ENCODE measurements around the gene WSCD2.

The WSCD2 gene

DNA sequence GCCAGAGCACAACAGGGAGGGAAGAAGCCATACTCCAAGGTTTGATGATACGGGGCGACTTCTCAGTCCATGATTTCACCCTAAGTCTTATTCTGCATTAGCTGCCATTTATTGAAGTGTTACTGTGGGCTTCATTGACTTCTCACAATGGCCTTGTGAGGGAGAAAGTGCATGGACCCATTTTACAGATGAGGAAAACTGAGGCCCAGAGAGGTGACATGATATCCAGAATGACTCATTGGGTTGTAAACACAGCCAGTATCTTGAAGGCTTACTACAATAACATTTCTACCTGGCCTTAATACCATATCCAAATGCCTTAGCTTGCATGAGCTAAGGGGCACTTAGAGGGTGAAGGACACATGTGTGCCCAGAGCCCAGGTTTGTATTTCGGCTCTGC lies 109.4 kb downstream of the WSCD2 start:
- no peak overlapping the region for H3K18ac ChIP-seq (ENCODE audit: low read length)
- no peaks in the 10 kb centered on the region for H3K36me3 ChIP-seq (ENCODE audit: control insufficient read depth, insufficient read depth, low read length)
- no peak overlapping the region for H3K23ac ChIP-seq (ENCODE audit: low read length)
- no peaks in the 10 kb centered on the region for H3K79me2 ChIP-seq (ENCODE audit: control insufficient read depth, insufficient read depth, low read length)
- no peak overlapping the region for H3K56ac ChIP-seq (ENCODE audit: low read length)
- no peak overlapping the region for H3K4me2 ChIP-seq (ENCODE audit: low read length)
- H2BK5ac ChIP-seq (ENCODE audit: low read length) = no peak overlapping the region
- no CpG with 5 or more reads among the region's 3 CpGs for WGBS (ENCODE audit: extremely low coverage, insufficient coverage, low lambda C conversion rate)
- no peak overlapping the region for H2AK5ac ChIP-seq (ENCODE audit: low read length)
- H4K5ac ChIP-seq (ENCODE audit: low read length) = no peak overlapping the region
- no peak for DNase-seq
- no peak overlapping the region for H3K9ac ChIP-seq (ENCODE audit: low read length)
- no peak overlapping the region for H3K4ac ChIP-seq (ENCODE audit: low read depth, low read length)
- peaks cover 6% of the 10 kb centered on the region for H3K4me1 ChIP-seq (ENCODE audit: control insufficient read depth, low read depth, low read length)
- H4K8ac ChIP-seq (ENCODE audit: low read depth, low read length) = no peak overlapping the region
- H3K4me3 ChIP-seq (ENCODE audit: low read length) = no peak overlapping the region
- H2BK15ac ChIP-seq (replicated peaks; ENCODE audit: low read depth) = no peak overlapping the region
- no peaks in the 10 kb centered on the region for H3K27me3 ChIP-seq (ENCODE audit: insufficient read depth, low read length, poor library complexity)
- H3K27ac ChIP-seq (ENCODE audit: low read depth, low read length) = no peak overlapping the region
- H2BK120ac ChIP-seq (ENCODE audit: low read depth, low read length) = no peak overlapping the region
- no peaks in the 10 kb centered on the region for H3K79me1 ChIP-seq (ENCODE audit: low read length)

DNA sequence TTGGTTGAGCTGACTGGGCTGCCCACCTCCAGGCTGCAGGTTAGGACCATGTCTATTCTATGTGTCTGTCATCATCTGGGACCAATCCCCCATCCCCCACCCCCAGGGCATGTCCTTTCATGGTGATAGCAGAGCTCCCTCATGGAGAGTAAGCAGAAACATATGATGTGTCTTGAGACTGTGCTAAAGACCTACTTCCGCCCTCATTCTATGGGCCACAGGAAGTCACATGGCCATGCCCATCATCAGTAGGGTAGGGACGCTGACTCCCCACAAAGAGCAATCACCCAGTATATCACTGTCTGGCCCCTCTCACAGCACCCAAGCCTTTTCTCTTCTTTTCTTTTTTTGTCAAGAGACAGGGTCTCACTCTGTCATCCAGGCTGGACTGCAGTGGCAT lies 110.3 kb downstream of the WSCD2 start:
- Histone ChIP-seq H3K4me3 (ENCODE audit: low read length) (no peak overlapping the region), H4K8ac (ENCODE audit: low read depth, low read length) (no peak overlapping the region), H3K36me3 (ENCODE audit: control insufficient read depth, insufficient read depth, low read length) (no peaks in the 10 kb centered on the region), H3K27me3 (ENCODE audit: insufficient read depth, low read length, poor library complexity) (no peaks in the 10 kb centered on the region), H3K18ac (ENCODE audit: low read length) (no peak overlapping the region), H4K5ac (ENCODE audit: low read length) (no peak overlapping the region), H2BK5ac (ENCODE audit: low read length) (no peak overlapping the region), H3K4me1 (ENCODE audit: control insufficient read depth, low read depth, low read length) (peaks cover 6% of the 10 kb centered on the region), H3K4me2 (ENCODE audit: low read length) (no peak overlapping the region), H3K27ac (ENCODE audit: low read depth, low read length) (no peak overlapping the region), H3K9ac (ENCODE audit: low read length) (no peak overlapping the region), H2BK120ac (ENCODE audit: low read depth, low read length) (no peak overlapping the region), H3K56ac (ENCODE audit: low read length) (peak overlapping the region; percentile 9), H3K79me2 (ENCODE audit: control insufficient read depth, insufficient read depth, low read length) (no peaks in the 10 kb centered on the region), H3K23ac (ENCODE audit: low read length) (no peak overlapping the region), H2BK15ac (replicated peaks; ENCODE audit: low read depth) (no peak overlapping the region), H3K79me1 (ENCODE audit: low read length) (no peaks in the 10 kb centered on the region), H2AK5ac (ENCODE audit: low read length) (no peak overlapping the region), H3K4ac (ENCODE audit: low read depth, low read length) (no peak overlapping the region)
- DNase-seq = no peak
- WGBS (ENCODE audit: extremely low coverage, insufficient coverage, low lambda C conversion rate) = no CpG with 5 or more reads among the region's 2 CpGs

DNA sequence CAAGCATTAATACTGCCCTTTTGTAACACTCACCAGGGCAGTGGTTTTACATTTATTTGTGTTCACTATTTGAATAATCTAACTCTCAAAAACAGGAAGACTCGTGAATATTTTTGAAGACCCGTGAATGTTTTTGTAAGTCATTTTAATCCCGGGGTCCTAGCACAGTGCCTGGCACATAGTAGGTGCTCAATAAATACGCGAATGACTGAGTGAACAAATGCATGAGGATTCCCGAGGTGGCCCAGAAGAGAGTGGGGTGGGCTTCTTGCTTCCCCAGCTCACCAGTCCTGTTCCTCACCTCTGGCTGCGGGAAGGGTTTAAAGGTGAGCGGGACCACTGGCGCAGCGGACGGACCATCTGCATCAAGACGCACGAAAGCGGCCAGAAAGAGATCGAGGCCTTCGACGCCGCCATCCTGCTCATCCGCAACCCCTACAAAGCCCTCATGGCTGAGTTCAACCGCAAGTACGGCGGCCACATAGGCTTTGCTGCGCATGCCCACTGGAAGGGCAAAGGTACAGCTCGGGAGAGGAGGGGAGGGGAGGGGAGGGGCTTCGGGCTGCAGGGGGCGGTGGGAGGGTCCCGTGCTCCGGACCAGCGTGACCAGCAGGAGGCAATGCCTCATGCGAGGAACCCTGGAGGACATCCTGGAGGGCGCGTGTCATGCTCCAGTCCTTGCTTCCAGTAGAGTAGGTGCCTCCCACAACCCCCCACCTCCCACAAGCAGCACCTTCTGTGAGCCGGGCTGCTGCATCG lies 111.1 kb downstream of the WSCD2 start:
- Histone ChIP-seq H3K79me1 (ENCODE audit: low read length) (no peaks in the 10 kb centered on the region), H3K4me1 (ENCODE audit: control insufficient read depth, low read depth, low read length) (peaks cover 6% of the 10 kb centered on the region), H2BK15ac (replicated peaks; ENCODE audit: low read depth) (no peak overlapping the region), H3K56ac (ENCODE audit: low read length) (peak overlapping the region; percentile 75), H3K4me3 (ENCODE audit: low read length) (no peak overlapping the region), H3K23ac (ENCODE audit: low read length) (no peak overlapping the region), H3K36me3 (ENCODE audit: control insufficient read depth, insufficient read depth, low read length) (no peaks in the 10 kb centered on the region), H3K9ac (ENCODE audit: low read length) (no peak overlapping the region), H2AK5ac (ENCODE audit: low read length) (no peak overlapping the region), H3K4me2 (ENCODE audit: low read length) (no peak overlapping the region), H3K27ac (ENCODE audit: low read depth, low read length) (no peak overlapping the region), H2BK120ac (ENCODE audit: low read depth, low read length) (no peak overlapping the region), H3K4ac (ENCODE audit: low read depth, low read length) (no peak overlapping the region), H3K18ac (ENCODE audit: low read length) (no peak overlapping the region), H3K79me2 (ENCODE audit: control insufficient read depth, insufficient read depth, low read length) (no peaks in the 10 kb centered on the region), H4K8ac (ENCODE audit: low read depth, low read length) (no peak overlapping the region), H2BK5ac (ENCODE audit: low read length) (no peak overlapping the region), H3K27me3 (ENCODE audit: insufficient read depth, low read length, poor library complexity) (no peaks in the 10 kb centered on the region), H4K5ac (ENCODE audit: low read length) (no peak overlapping the region)
- no CpG with 5 or more reads among the region's 34 CpGs for WGBS (ENCODE audit: extremely low coverage, insufficient coverage, low lambda C conversion rate)
- DNase-seq = peak; percentile 63

DNA sequence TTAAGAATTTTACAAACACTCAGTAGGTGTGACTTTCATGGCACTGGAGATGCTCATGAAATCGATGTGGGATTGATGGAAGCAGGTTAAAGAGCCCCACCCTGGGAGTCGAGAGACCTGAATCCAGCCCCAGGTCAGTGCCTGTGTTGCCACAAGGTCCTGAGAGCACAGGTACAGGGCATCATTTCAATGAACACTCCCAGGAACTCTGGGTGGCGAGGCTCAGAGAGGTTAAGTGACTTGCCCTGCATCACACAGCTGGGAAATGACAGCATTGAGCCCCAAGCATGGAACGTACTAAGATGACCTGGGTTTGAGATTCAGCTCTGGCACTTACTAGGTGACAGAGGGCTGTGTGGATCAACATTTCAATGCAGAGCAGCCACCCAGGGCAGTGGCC lies 111.8 kb downstream of the WSCD2 start:
- Histone ChIP-seq H3K4me2 (ENCODE audit: low read length) (no peak overlapping the region), H3K56ac (ENCODE audit: low read length) (peak overlapping the region; percentile 8), H4K5ac (ENCODE audit: low read length) (no peak overlapping the region), H3K4ac (ENCODE audit: low read depth, low read length) (no peak overlapping the region), H3K23ac (ENCODE audit: low read length) (no peak overlapping the region), H3K4me1 (ENCODE audit: control insufficient read depth, low read depth, low read length) (peaks cover 2% of the 10 kb centered on the region), H4K8ac (ENCODE audit: low read depth, low read length) (no peak overlapping the region), H3K4me3 (ENCODE audit: low read length) (no peak overlapping the region), H2BK120ac (ENCODE audit: low read depth, low read length) (no peak overlapping the region), H2BK15ac (replicated peaks; ENCODE audit: low read depth) (no peak overlapping the region), H3K18ac (ENCODE audit: low read length) (no peak overlapping the region), H3K36me3 (ENCODE audit: control insufficient read depth, insufficient read depth, low read length) (no peaks in the 10 kb centered on the region), H3K79me2 (ENCODE audit: control insufficient read depth, insufficient read depth, low read length) (no peaks in the 10 kb centered on the region), H2BK5ac (ENCODE audit: low read length) (no peak overlapping the region), H3K9ac (ENCODE audit: low read length) (no peak overlapping the region), H3K27ac (ENCODE audit: low read depth, low read length) (no peak overlapping the region), H3K27me3 (ENCODE audit: insufficient read depth, low read length, poor library complexity) (no peaks in the 10 kb centered on the region), H2AK5ac (ENCODE audit: low read length) (peak overlapping the region; percentile 17), H3K79me1 (ENCODE audit: low read length) (no peaks in the 10 kb centered on the region)
- no CpG with 5 or more reads among the region's 4 CpGs for WGBS (ENCODE audit: extremely low coverage, insufficient coverage, low lambda C conversion rate)
- no peak for DNase-seq

DNA sequence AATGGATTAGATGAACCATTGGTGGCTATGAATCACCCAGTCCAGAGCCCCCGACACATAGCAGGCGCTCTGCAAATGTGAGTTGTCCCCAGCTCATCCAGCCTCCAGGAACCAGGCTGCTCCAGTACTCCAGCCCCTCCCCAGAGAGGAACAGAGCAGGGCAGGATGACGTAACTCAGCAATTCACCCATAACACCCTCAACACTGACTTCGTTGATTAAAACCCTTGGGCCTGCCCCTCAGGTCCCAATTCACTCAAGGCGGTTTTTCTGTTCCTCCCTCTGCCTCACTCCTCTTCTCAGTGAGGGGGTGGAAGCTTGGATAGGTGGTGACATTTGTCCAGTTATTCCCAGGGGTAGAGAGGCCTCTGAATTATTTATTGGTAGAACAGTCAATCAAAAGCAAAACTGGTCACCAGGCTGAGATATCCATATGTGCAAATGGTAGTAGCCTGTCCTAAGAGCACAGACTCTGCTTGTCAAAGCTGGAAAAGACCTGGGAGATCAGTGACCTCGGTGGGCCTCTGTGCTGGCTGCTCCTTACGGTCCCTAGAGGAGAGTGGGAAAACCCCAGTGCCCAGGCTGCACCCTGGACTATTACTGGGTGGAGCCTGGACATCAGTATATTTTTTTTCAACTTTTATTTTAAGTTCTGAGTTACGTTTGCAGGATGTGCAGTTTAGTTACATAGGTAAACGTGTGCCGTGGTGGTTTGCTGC lies 113.1 kb downstream of the WSCD2 start:
- H3K27me3 ChIP-seq (ENCODE audit: insufficient read depth, low read length, poor library complexity) = no peaks in the 10 kb centered on the region
- H3K36me3 ChIP-seq (ENCODE audit: control insufficient read depth, insufficient read depth, low read length) = no peaks in the 10 kb centered on the region
- H3K4me2 ChIP-seq (ENCODE audit: low read length) = no peak overlapping the region
- no CpG with 5 or more reads among the region's 10 CpGs for WGBS (ENCODE audit: extremely low coverage, insufficient coverage, low lambda C conversion rate)
- no peak overlapping the region for H3K4me3 ChIP-seq (ENCODE audit: low read length)
- no peak overlapping the region for H4K5ac ChIP-seq (ENCODE audit: low read length)
- H3K4me1 ChIP-seq (ENCODE audit: control insufficient read depth, low read depth, low read length) = no peaks in the 10 kb centered on the region
- no peak overlapping the region for H3K9ac ChIP-seq (ENCODE audit: low read length)
- peak overlapping the region; percentile 26 for H3K56ac ChIP-seq (ENCODE audit: low read length)
- H2AK5ac ChIP-seq (ENCODE audit: low read length) = no peak overlapping the region
- no peak overlapping the region for H3K27ac ChIP-seq (ENCODE audit: low read depth, low read length)
- no peak overlapping the region for H3K4ac ChIP-seq (ENCODE audit: low read depth, low read length)
- H4K8ac ChIP-seq (ENCODE audit: low read depth, low read length) = no peak overlapping the region
- H2BK120ac ChIP-seq (ENCODE audit: low read depth, low read length) = no peak overlapping the region
- no peak overlapping the region for H2BK15ac ChIP-seq (replicated peaks; ENCODE audit: low read depth)
- DNase-seq = peak; percentile 54
- H3K23ac ChIP-seq (ENCODE audit: low read length) = peak overlapping the region; percentile 15
- no peaks in the 10 kb centered on the region for H3K79me2 ChIP-seq (ENCODE audit: control insufficient read depth, insufficient read depth, low read length)
- H2BK5ac ChIP-seq (ENCODE audit: low read length) = no peak overlapping the region
- peak overlapping the region; percentile 6 for H3K18ac ChIP-seq (ENCODE audit: low read length)
- no peaks in the 10 kb centered on the region for H3K79me1 ChIP-seq (ENCODE audit: low read length)

Data from mesendoderm (in vitro differentiated cells).